SK-N-SH (cell line): ENCODE results near the gene MAPK1. TPM values are rescaled to one million over a fixed set of nuclear protein-coding genes. Genes with fewer than 3 reads are reported as not detected.

Source experiments
- CTCF ChIA-PET: fragments of 300-600, 350-600 bp; formaldehyde crosslinking; extraction: SDS; loops from one replicate; lab custom pipeline; 2021; lab: Yijun Ruan, JAX
- POLR2A ChIA-PET: fragments of 350-600 bp; sonication (Branson Sonifier 250); formaldehyde crosslinking; extraction: SDS; loops from one replicate; lab custom pipeline; 2020; ENCODE audit warnings: antibody characterized with exemption, inconsistent platforms; lab: Yijun Ruan, JAX
- DNase-seq: peaks from one replicate; pipeline ENCODE4 v3.0.0; 2012
- H2AFZ ChIP-seq: fragments of 200-600 bp; sonication (generic); 2 replicates; pipeline ENCODE4 v1.8.1; 2016; ENCODE audit warnings: antibody characterized with exemption, mild to moderate bottlenecking, low read depth
- H3F3A ChIP-seq: fragments of 200-600 bp; sonication (generic); replicated peaks from 2 replicates; pipeline ENCODE3; 2016; ENCODE audit warnings: antibody characterized with exemption, mild to moderate bottlenecking; ENCODE audit not compliant: insufficient read depth
- H3K27ac ChIP-seq, 2 experiments: fragments of 200-500 bp in 1 of 2; fragments of 200-600 bp in 1 of 2; sonication (Bioruptor generic) in 1 of 2; sonication (generic), shearing (Covaris generic) in 1 of 2; 2 replicates each; pipeline versions ENCODE4 v1.5.1 to v1.6.1; 2014 to 2016; ENCODE audit warnings: low read depth in 2 of 2, inconsistent platforms in 1 of 2, low read length in 1 of 2, mild to moderate bottlenecking in 1 of 2, mixed read lengths in 1 of 2
- H3K27me3 ChIP-seq: fragments of 200-600 bp; sonication (generic), shearing (Covaris generic); 2 replicates; pipeline ENCODE4 v1.6.1; 2016; ENCODE audit warnings: mixed run types; ENCODE audit not compliant: insufficient read depth
- H3K36me3 ChIP-seq, 2 experiments: fragments of 200-500 bp in 1 of 2; fragments of 200-600 bp in 1 of 2; sonication (Bioruptor generic) in 1 of 2; sonication (generic) in 1 of 2; replicated peaks in 1 of 2; 2 replicates each; pipeline versions ENCODE3 to v1.5.1; 2014 to 2016; ENCODE audit warnings: low read length in 1 of 2, mild to moderate bottlenecking in 1 of 2; ENCODE audit not compliant: insufficient read depth in 2 of 2, control insufficient read depth in 1 of 2
- H3K4me1 ChIP-seq, 2 experiments: fragments of 200-500 bp in 1 of 2; fragments of 200-600 bp in 1 of 2; sonication (Bioruptor generic) in 1 of 2; sonication (generic), shearing (Covaris generic) in 1 of 2; 2 replicates each; pipeline versions ENCODE4 v1.5.1 to v1.6.1; 2014 to 2016; ENCODE audit warnings: low read depth in 1 of 2, low read length in 1 of 2, mixed run types in 1 of 2; ENCODE audit not compliant: insufficient read depth in 2 of 2, control insufficient read depth in 1 of 2
- H3K4me2 ChIP-seq: fragments of 200-600 bp; sonication (generic), shearing (Covaris generic); 2 replicates; pipeline ENCODE4 v1.6.1; 2017; ENCODE audit warnings: mixed run types
- H3K4me3 ChIP-seq, 2 experiments: fragments of 200-500 bp in 1 of 2; fragments of 200-600 bp in 1 of 2; sonication (Bioruptor generic) in 1 of 2; sonication (generic), shearing (Covaris generic) in 1 of 2; 2 replicates each; pipeline versions ENCODE4 v1.5.1 to v1.8.1; 2014 to 2016; ENCODE audit warnings: low read depth in 2 of 2, inconsistent platforms in 1 of 2, low read length in 1 of 2, mild to moderate bottlenecking in 1 of 2, mixed read lengths in 1 of 2, moderate library complexity in 1 of 2
- H3K79me2 ChIP-seq: fragments of 200-600 bp; sonication (generic); 2 replicates; pipeline ENCODE4 v1.8.1; 2017; ENCODE audit warnings: mild to moderate bottlenecking; ENCODE audit not compliant: insufficient read depth
- H3K9ac ChIP-seq: fragments of 200-600 bp; sonication (generic); 2 replicates; pipeline ENCODE4 v1.6.1; 2017; ENCODE audit warnings: mixed run types
- H3K9me2 ChIP-seq: fragments of 200-600 bp; sonication (generic); 2 replicates; pipeline ENCODE4 v1.6.1; 2017; ENCODE audit warnings: mixed run types
- H3K9me3 ChIP-seq: fragments of 200-600 bp; sonication (generic); 2 replicates; pipeline ENCODE4 v1.6.1; 2017; ENCODE audit warnings: mixed run types, mild to moderate bottlenecking, moderate library complexity
- H4K20me1 ChIP-seq: fragments of 200-600 bp; sonication (generic); 2 replicates; pipeline ENCODE4 v1.6.1; 2017; ENCODE audit warnings: mild to moderate bottlenecking, mixed run types; ENCODE audit not compliant: insufficient read depth
- EZH2phosphoT487 ChIP-seq: fragments of 200-600 bp; sonication (generic); IDR thresholded peaks from 2 replicates; pipeline ENCODE4 v1.6.1; 2017; ENCODE audit warnings: low read depth, mixed run types, mild to moderate bottlenecking, antibody characterized with exemption, moderate library complexity, borderline replicate concordance
- FOSL2 ChIP-seq: IDR thresholded peaks from 2 replicates; pipeline ENCODE4 v1.4.0; 2012; ENCODE audit warnings: low read depth, mild to moderate bottlenecking, moderate library complexity, borderline replicate concordance
- GABPA ChIP-seq: IDR thresholded peaks from 2 replicates; pipeline ENCODE4 v1.4.0; 2012; ENCODE audit warnings: low read depth, mild to moderate bottlenecking
- JUND ChIP-seq: IDR thresholded peaks from 2 replicates; pipeline ENCODE4 v1.4.0; 2012
- MEF2A ChIP-seq: IDR thresholded peaks from 2 replicates; pipeline ENCODE4 v1.4.0; 2012; ENCODE audit warnings: low read depth, borderline replicate concordance
- PBX3 ChIP-seq: IDR thresholded peaks from 2 replicates; pipeline ENCODE4; 2012
- POLR2AphosphoS5 ChIP-seq: IDR thresholded peaks from 2 replicates; pipeline ENCODE4 v1.6.1; 2012; ENCODE audit warnings: low read depth, low read length
- REST ChIP-seq: IDR thresholded peaks from 2 replicates; pipeline ENCODE4 v1.6.1; 2012; ENCODE audit warnings: mild to moderate bottlenecking, low read depth, low read length, moderate library complexity
- RXRA ChIP-seq: IDR thresholded peaks from 2 replicates; pipeline ENCODE4 v1.4.0; 2012; ENCODE audit warnings: low read depth, mild to moderate bottlenecking, borderline replicate concordance
- SMC3 ChIP-seq: IDR thresholded peaks from 2 replicates; pipeline ENCODE4 v1.6.1; 2012; ENCODE audit warnings: low read depth, low read length, improper control_type of control experiment
- YY1 ChIP-seq: IDR thresholded peaks from 2 replicates; pipeline ENCODE4 v1.4.0; 2012; ENCODE audit warnings: low read depth, mild to moderate bottlenecking
- ZBTB33 ChIP-seq: IDR thresholded peaks from 2 replicates; pipeline ENCODE4 v1.4.0; 2012; ENCODE audit warnings: low read depth, borderline replicate concordance
- WGBS: methylation state at CpG from one replicate; pipeline ENCODE4 v1.1.6; 2017; ENCODE audit warnings: low lambda C conversion rate; 5-methylcytosine and 5-hydroxymethylcytosine counted together
- polyA plus RNA-seq, 3 experiments: library from polyadenylated mRNA; depleted of rRNA; stranded (reverse); fragments of >200 nt; gene quantifications; 2 replicates each; pipeline ENCODE4 v1.2.3, GENCODE V29; 2012

The MAPK1 gene
- polyA plus RNA-seq, 1 of the 3 experiments (the other 2 are of a cell fraction), result 25.6 TPM

- H3K27ac ChIP-seq, result no peak overlapping the region
- TF ChIP-seq RXRA (no peak), YY1 (no peak), FOSL2 (no peak), POLR2AphosphoS5 (no peak), REST (no peak), EZH2phosphoT487 (no peak), PBX3 (no peak), JUND (no peak), GABPA (no peak), SMC3 (no peak), ZBTB33 (no peak), MEF2A (no peak)
- no peaks in the 10 kb centered on the region for H3F3A ChIP-seq
- ChIA-PET POLR2A (no interaction called here), CTCF (no interaction called here)
- H3K36me3 ChIP-seq, result no peaks in the 10 kb centered on the region
- 83% methylated on average over 2 of the region's 2 CpGs for WGBS
- H3K9ac ChIP-seq, result no peak overlapping the region
- no peaks in the 10 kb centered on the region for H3K27me3 ChIP-seq
- DNase-seq, result no peak
- H2AFZ ChIP-seq, result no peak overlapping the region
- H3K4me3 ChIP-seq, result no peak overlapping the region
- H3K9me3 ChIP-seq, result no peaks in the 10 kb centered on the region
- no peaks in the 10 kb centered on the region for H3K9me2 ChIP-seq
- H3K4me2 ChIP-seq, result no peak overlapping the region
- no peaks in the 10 kb centered on the region for H4K20me1 ChIP-seq
- H3K79me2 ChIP-seq, result no peaks in the 10 kb centered on the region
- H3K4me1 ChIP-seq, result no peaks in the 10 kb centered on the region
These were observed 42.4 kb upstream of the MAPK1 start for GRCh38 chr22:21909871-21910270.
